Lung (tissue), 12 donors: Measurements from ENCODE around the gene POSTN. TPM values are rescaled to one million over a fixed set of nuclear protein-coding genes. Genes with fewer than 3 reads are reported as not detected.

Experiments used
- ATAC-seq: fragments of 200-7000 bp; cut with Tn5 transposase; one replicate; pipeline ENCODE4 v1.9.1; 2020; ENCODE audit warnings: moderate number of reproducible peaks; ENCODE audit not compliant: insufficient read depth, low FRiP score
- DNase-seq, 3 donors: peaks; one replicate each; pipeline ENCODE4 v3.0.0-alpha.2; 2013 to 2017
- H3K27ac ChIP-seq, 2 donors: one replicate each; pipeline ENCODE4 v1.5.1; 2013; ENCODE audit warnings: mild to moderate bottlenecking in 2 of 2, moderate library complexity in 2 of 2, control low read depth in 1 of 2, inconsistent platforms in 1 of 2, low read depth in 1 of 2, low read length in 1 of 2
- H3K27me3 ChIP-seq, 3 donors: one replicate each; pipeline ENCODE4 v1.5.1; 2013; ENCODE audit warnings: low read length in 2 of 3; ENCODE audit not compliant: control insufficient read depth in 3 of 3, insufficient read depth in 3 of 3
- H3K36me3 ChIP-seq, 4 donors: one replicate each; pipeline ENCODE4 v1.5.1; 2013; ENCODE audit warnings: low read length in 4 of 4, mild to moderate bottlenecking in 1 of 4, moderate library complexity in 1 of 4; ENCODE audit not compliant: control insufficient read depth in 4 of 4, insufficient read depth in 4 of 4
- H3K4me1 ChIP-seq, 5 donors: one replicate each; pipeline ENCODE4 v1.5.1; 2013; ENCODE audit warnings: low read length in 5 of 5, mild to moderate bottlenecking in 2 of 5, moderate library complexity in 1 of 5; ENCODE audit not compliant: control insufficient read depth in 5 of 5, insufficient read depth in 5 of 5
- H3K4me3 ChIP-seq: one replicate; pipeline ENCODE4 v1.5.1; 2013; ENCODE audit warnings: mild to moderate bottlenecking, control low read depth, moderate library complexity
- H3K9ac ChIP-seq, 2 donors: one replicate each; pipeline ENCODE4 v1.5.1; 2013; ENCODE audit warnings: low read length in 2 of 2, control low read depth in 1 of 2; ENCODE audit not compliant: insufficient read depth in 1 of 2
- H3K9me3 ChIP-seq, 4 donors: one replicate each; pipeline ENCODE4 v1.5.1; 2013; ENCODE audit warnings: low read length in 3 of 4, mild to moderate bottlenecking in 1 of 4, moderate library complexity in 1 of 4; ENCODE audit not compliant: control insufficient read depth in 4 of 4, insufficient read depth in 3 of 4
- CTCF ChIP-seq: IDR thresholded peaks from 2 replicates; pipeline ENCODE4 v1.5.1; 2012; ENCODE audit warnings: mild to moderate bottlenecking; ENCODE audit errors: control extremely low read depth, extremely low read depth
- WGBS, 2 donors: extraction: QIAGEN DNeasy Blood & Tissue Kit; methylation state at CpG; one replicate each; pipeline ENCODE4 v1.1.7; 2013; 5-methylcytosine and 5-hydroxymethylcytosine counted together
- polyA plus RNA-seq, 2 donors: library from polyadenylated mRNA; stranded (reverse); fragments of 200-250 nt; gene quantifications; one replicate each; pipeline ENCODE4 v1.2.1, GENCODE V29; 2013
- total RNA-seq, 2 donors: library from RNA; depleted of rRNA in 1 of 2; stranded (reverse); fragments of >200 nt in 1 of 2; gene quantifications; one replicate each; pipeline ENCODE4 v1.2.1, GENCODE V29; 2014 to 2021
- donor health status: control.
- donor health status: control.
- donor health status: Bipolar disorder and iron deficiency.
- donor health status: healthy.
- donor health status: DM: yes; HTN: yes; CAD: no.

POSTN gene
- total and polyA plus RNA-seq, 4 donors, result 9.3 to 280 (median 21.7) TPM

GRCh38 chr13:37587236-37587635, 11.3 kb downstream of the POSTN start:
- H3K9ac ChIP-seq, result no peak overlapping the region
- no peaks in the 10 kb centered on the region for H3K27me3 ChIP-seq
- peaks cover 0 to 6% (median 0%) of the 10 kb centered on the region in 5 donors for H3K4me1 ChIP-seq
- ATAC-seq (no peak), DNase-seq (peak in 1 of 3 donors; percentile 39)
- H3K36me3 ChIP-seq, result peaks cover 0 to 55% (median 12%) of the 10 kb centered on the region in 4 donors
- no peaks in the 10 kb centered on the region for H3K9me3 ChIP-seq
- WGBS, 2 donors, result 60 to 82% methylated on average over 2 of the region's 2 CpGs
- TF ChIP-seq CTCF, result no peak
- no peak overlapping the region for H3K27ac ChIP-seq
- H3K4me3 ChIP-seq, result no peak overlapping the region

GRCh38 chr13:37586164-37586563, 12.4 kb downstream of the POSTN start:
- no peaks in the 10 kb centered on the region for H3K27me3 ChIP-seq
- H3K9me3 ChIP-seq, result no peaks in the 10 kb centered on the region
- TF ChIP-seq CTCF, result no peak
- 85 to 89% methylated on average over 4 of the region's 4 CpGs for WGBS, 2 donors
- ATAC-seq (no peak), DNase-seq (peak in 2 of 3 donors; percentile 19 to 54)
- peaks cover 0 to 56% (median 14%) of the 10 kb centered on the region in 4 donors for H3K36me3 ChIP-seq
- H3K9ac ChIP-seq, result no peak overlapping the region
- H3K27ac ChIP-seq, result no peak overlapping the region
- peaks cover 0 to 6% (median 0%) of the 10 kb centered on the region in 5 donors for H3K4me1 ChIP-seq
- H3K4me3 ChIP-seq, result no peak overlapping the region

GRCh38 chr13:37585541-37585940, 13.0 kb downstream of the POSTN start:
- no peak for TF ChIP-seq CTCF
- Histone ChIP-seq H3K27ac (no peak overlapping the region), H3K9ac (no peak overlapping the region), H3K4me1 (peaks cover 0 to 6% (median 0%) of the 10 kb centered on the region in 5 donors), H3K27me3 (no peaks in the 10 kb centered on the region), H3K4me3 (no peak overlapping the region), H3K36me3 (peaks cover 0 to 53% (median 15%) of the 10 kb centered on the region in 4 donors), H3K9me3 (no peaks in the 10 kb centered on the region)
- 59 to 74% methylated on average over 1 of the region's 1 CpG for WGBS, 2 donors
- DNase-seq (peak in 2 of 3 donors; percentile 38 to 50), ATAC-seq (no peak)

GRCh38 chr13:37576601-37577000, 22.0 kb downstream of the POSTN start:
- peaks cover 0 to 53% (median 21%) of the 10 kb centered on the region in 4 donors for H3K36me3 ChIP-seq
- ATAC-seq, result no peak

More at GRCh38 chr13:37576601-37577000, 22.0 kb downstream of the POSTN start:
- Histone ChIP-seq H3K9me3 (no peaks in the 10 kb centered on the region), H3K4me3 (no peak overlapping the region), H3K27ac (no peak overlapping the region), H3K27me3 (no peaks in the 10 kb centered on the region), H3K9ac (no peak overlapping the region), H3K4me1 (no peaks in the 10 kb centered on the region)
- DNase-seq, result no peak
- no peak for TF ChIP-seq CTCF
